Measurements from ENCODE around the gene TPK1. TPM values are rescaled to one million over a fixed set of nuclear protein-coding genes. Genes with fewer than 3 reads are reported as not detected.

TPK1 gene
- total RNA-seq, 1 donor from 2014 or later: 2.2 TPM

- no peak overlapping the region for H3K4me3 ChIP-seq (ENCODE audit: low read depth, low read length)
- no peak for TF ChIP-seq CTCF (conservative IDR thresholded peaks at IDR 0.05; ENCODE audit: low read depth, low read length)
- DNase-seq (ENCODE audit: low read depth): peak; percentile 84
Measured at GRCh38 chr7:144842377-144842851, 6.6 kb upstream of the TPK1 start.

- H3K4me3 ChIP-seq (ENCODE audit: low read depth, low read length): peak overlapping the region; percentile 96
- TF ChIP-seq CTCF (conservative IDR thresholded peaks at IDR 0.05; ENCODE audit: low read depth, low read length): no peak
- no peak for DNase-seq (ENCODE audit: low read depth)
Measured at GRCh38 chr7:144836545-144836842, 641 bp upstream of the TPK1 start.

DNA sequence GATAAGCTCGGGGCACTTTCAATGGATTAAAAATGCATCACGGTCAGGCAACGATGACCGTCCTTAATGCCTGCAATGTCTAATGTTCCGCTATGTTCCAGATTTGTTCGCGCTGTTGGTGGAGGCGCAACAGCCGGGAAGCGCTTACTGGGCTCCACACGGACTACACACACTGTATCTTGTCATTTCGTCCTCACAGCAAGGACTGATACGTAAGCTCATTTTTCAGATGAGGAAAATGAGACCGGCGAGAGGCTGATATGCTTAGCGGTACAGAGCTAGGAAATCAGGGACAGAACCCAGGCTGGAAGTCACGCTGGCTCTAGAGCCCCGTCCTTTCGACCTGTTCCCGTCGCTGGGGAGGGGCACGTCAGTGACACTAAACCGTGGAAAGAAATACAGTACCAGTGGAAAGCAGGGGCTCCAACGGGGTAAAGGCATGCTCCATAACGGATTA, 670 bp downstream of the TPK1 start:
- peak overlapping the region; percentile 96 for H3K4me3 ChIP-seq (ENCODE audit: low read depth, low read length)
- DNase-seq (ENCODE audit: low read depth): peak; percentile 29
- no peak for TF ChIP-seq CTCF (conservative IDR thresholded peaks at IDR 0.05; ENCODE audit: low read depth, low read length)

- no peak for DNase-seq (ENCODE audit: low read depth)
Measured at GRCh38 chr7:144834641-144835144, 1.2 kb downstream of the TPK1 start.

DNA sequence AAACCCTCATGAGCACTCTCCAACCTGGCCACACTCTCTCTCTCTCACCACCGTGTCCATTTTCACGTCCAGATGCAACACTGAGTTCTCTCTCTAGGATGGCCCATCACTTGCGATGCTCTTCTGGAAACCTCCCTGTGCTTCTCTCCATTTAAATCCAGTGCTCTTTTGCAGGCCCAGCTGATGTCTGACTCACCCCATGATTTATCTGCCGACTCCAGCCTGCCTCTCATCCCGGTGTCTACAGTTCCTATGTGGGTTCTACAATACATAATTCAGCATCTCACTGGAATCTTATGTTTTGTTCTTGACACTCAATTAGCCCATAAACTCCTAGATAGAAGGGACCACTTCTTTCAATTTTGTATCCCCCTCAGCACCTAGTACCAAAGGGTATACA, 5.0 kb downstream of the TPK1 start:
- no peak for DNase-seq (ENCODE audit: low read depth)
- no peak for TF ChIP-seq CTCF (conservative IDR thresholded peaks at IDR 0.05; ENCODE audit: low read depth, low read length)
- H3K4me3 ChIP-seq (ENCODE audit: low read depth, low read length): no peak overlapping the region

More at GRCh38 chr7:144834641-144835144, 1.2 kb downstream of the TPK1 start:
- peak overlapping the region; percentile 96 for H3K4me3 ChIP-seq (ENCODE audit: low read depth, low read length)
- TF ChIP-seq CTCF (conservative IDR thresholded peaks at IDR 0.05; ENCODE audit: low read depth, low read length): no peak

GRCh38 chr7:144830024-144830785, 5.6 kb downstream of the TPK1 start:
- no peak for DNase-seq (ENCODE audit: low read depth)
- TF ChIP-seq CTCF (conservative IDR thresholded peaks at IDR 0.05; ENCODE audit: low read depth, low read length): no peak
- no peak overlapping the region for H3K4me3 ChIP-seq (ENCODE audit: low read depth, low read length)

DNA sequence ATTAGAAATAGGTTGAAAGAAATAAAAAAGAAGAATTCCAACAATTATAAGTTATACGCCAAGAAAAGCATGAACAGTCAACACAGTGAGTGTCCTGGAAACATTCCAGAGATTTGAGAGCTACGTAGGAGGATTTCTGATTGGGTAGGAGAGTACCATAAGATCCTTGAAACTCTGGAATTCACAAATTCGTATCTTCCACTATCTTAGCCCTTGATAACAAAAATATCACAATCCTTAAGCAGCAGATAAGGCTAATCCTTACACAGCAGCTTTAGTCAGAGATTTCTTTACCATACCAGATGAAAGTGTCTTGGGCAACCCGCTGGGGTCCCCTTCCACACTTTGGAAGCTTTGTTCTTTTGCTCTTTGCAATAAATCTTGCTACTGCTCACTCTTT, 8.2 kb downstream of the TPK1 start:
- TF ChIP-seq CTCF (conservative IDR thresholded peaks at IDR 0.05; ENCODE audit: low read depth, low read length): no peak
- DNase-seq (ENCODE audit: low read depth): peak; percentile 39

More for the DNA sequence above, 8.2 kb downstream of the TPK1 start:
- H3K4me3 ChIP-seq (ENCODE audit: low read depth, low read length): no peak overlapping the region

Data from epithelial cell of proximal tubule (primary cell).